Measurements from ENCODE around the gene GPX2. TPM values are rescaled to one million over a fixed set of nuclear protein-coding genes. Genes with fewer than 3 reads are reported as not detected.

The GPX2 gene
- total and polyA plus RNA-seq, 8 donors: 22.8 to 464 (median 196) TPM

GRCh38 chr14:64951724-64952123, 9.2 kb upstream of the GPX2 start:
- TF ChIP-seq POLR2AphosphoS5 (IDR thresholded peaks at IDR 0.05): no peak
- TF ChIP-seq EP300 (IDR thresholded peaks at IDR 0.05): no peak
- no peak for TF ChIP-seq POLR2A (IDR thresholded peaks at IDR 0.05)
- no peak for TF ChIP-seq CTCF (IDR thresholded peaks at IDR 0.05)
- intact Hi-C loops (cut with DNase I; ENCODE audit: low total_unique reads): no loop called here
- no peak for DNase-seq
- Histone ChIP-seq H3K27ac (no peak overlapping the region), H3K36me3 (peaks cover 10 to 52% (median 42%) of the 10 kb centered on the region in 4 donors), H3K9me3 (no peaks in the 10 kb centered on the region), H3K27me3 (no peaks in the 10 kb centered on the region), H3K4me1 (peaks cover 0 to 18% (median 12%) of the 10 kb centered on the region in 4 donors), H3K4me3 (no peak overlapping the region)

GRCh38 chr14:64951291-64951690, 8.7 kb upstream of the GPX2 start:
- Histone ChIP-seq H3K36me3 (peaks cover 10 to 54% (median 42%) of the 10 kb centered on the region in 4 donors), H3K4me1 (peaks cover 0 to 18% (median 12%) of the 10 kb centered on the region in 4 donors), H3K9me3 (no peaks in the 10 kb centered on the region), H3K27me3 (no peaks in the 10 kb centered on the region), H3K27ac (no peak overlapping the region), H3K4me3 (no peak overlapping the region)
- DNase-seq: no peak
- WGBS, 5 donors: 95 to 98% (median 97%) methylated on average over 7 to 8 of the region's 8 CpGs
- no peak for TF ChIP-seq POLR2A (IDR thresholded peaks at IDR 0.05)
- no peak for TF ChIP-seq POLR2AphosphoS5 (IDR thresholded peaks at IDR 0.05)
- TF ChIP-seq EP300 (IDR thresholded peaks at IDR 0.05): no peak
- no peak for TF ChIP-seq CTCF (IDR thresholded peaks at IDR 0.05)
- intact Hi-C loops (cut with DNase I; ENCODE audit: low total_unique reads): no loop called here

GRCh38 chr14:64950889-64951288, 8.3 kb upstream of the GPX2 start:
- no peak for DNase-seq
- Histone ChIP-seq H3K27me3 (no peaks in the 10 kb centered on the region), H3K36me3 (peaks cover 10 to 54% (median 42%) of the 10 kb centered on the region in 4 donors), H3K4me1 (peaks cover 0 to 18% (median 12%) of the 10 kb centered on the region in 4 donors), H3K9me3 (no peaks in the 10 kb centered on the region), H3K4me3 (no peak overlapping the region), H3K27ac (no peak overlapping the region)
- WGBS, 5 donors: 95 to 97% (median 96%) methylated on average over 8 of the region's 8 CpGs
- intact Hi-C loops (cut with DNase I; ENCODE audit: low total_unique reads): no loop called here
- TF ChIP-seq POLR2A (IDR thresholded peaks at IDR 0.05): no peak
- no peak for TF ChIP-seq CTCF (IDR thresholded peaks at IDR 0.05)
- no peak for TF ChIP-seq EP300 (IDR thresholded peaks at IDR 0.05)
- no peak for TF ChIP-seq POLR2AphosphoS5 (IDR thresholded peaks at IDR 0.05)

- H3K9me3 ChIP-seq: no peaks in the 10 kb centered on the region
- TF ChIP-seq EP300 (IDR thresholded peaks at IDR 0.05) (no peak), POLR2A (IDR thresholded peaks at IDR 0.05) (no peak), POLR2AphosphoS5 (IDR thresholded peaks at IDR 0.05) (no peak), CTCF (IDR thresholded peaks at IDR 0.05) (no peak)
- H3K4me1 ChIP-seq: peaks cover 5 to 23% (median 12%) of the 10 kb centered on the region in 4 donors
- H3K27ac ChIP-seq: no peak overlapping the region
- intact Hi-C loops (cut with DNase I; ENCODE audit: low total_unique reads): no loop called here
- peaks cover 10 to 75% (median 41%) of the 10 kb centered on the region in 4 donors for H3K36me3 ChIP-seq
- DNase-seq: no peak
- no peak overlapping the region for H3K4me3 ChIP-seq
- no peaks in the 10 kb centered on the region for H3K27me3 ChIP-seq
- 79 to 96% (median 88%) methylated on average over 7 to 8 of the region's 8 CpGs for WGBS, 5 donors
Observed at GRCh38 chr14:64948612-64949210, 6.2 kb upstream of the GPX2 start.
